ENCODE data around the gene BCL2L12. TPM values are rescaled to one million over a fixed set of nuclear protein-coding genes. Genes with fewer than 3 reads are reported as not detected.

Gene BCL2L12
- total RNA-seq, 2 experiments from 2014 or later = 63.4 to 64.6 TPM

GRCh38 chr19:49679771-49680413, 14.2 kb downstream of the BCL2L12 start:
- intact Hi-C loops (cut with micrococcal nuclease) = loop anchor here (5.0 kb wide), 2 partner anchors 38 to 88 kb away; partner anchors contain the start of genes PRR12, RRAS and SCAF1
- no peak for ATAC-seq
- TF ChIP-seq CTCF (IDR thresholded peaks at IDR 0.05) = no peak
- ChIA-PET POLR2A (interaction anchor here (0.6 to 3.1 kb wide), 3 partner anchors 10 to 84 kb away, joined by 3 to 23 read pairs (median 3); partner anchors contain the start of genes ADM5 and CPT1C), CTCF (interaction anchor here (0.7 to 1.4 kb wide), 4 partner anchors 8 to 173 kb away, joined by 4 to 5 read pairs (median 4); partner anchors contain the start of gene ADM5)
- Mint-ChIP-seq H3K27me3 (no peaks in the 10 kb centered on the region), H3K36me3 (ENCODE audit: low read depth) (peaks cover 38% of the 10 kb centered on the region), H3K4me3 (peak overlapping the region; percentile 98), H3K27ac (peak overlapping the region; percentile 81), H3K4me1 (ENCODE audit: low read depth) (peaks cover 30% of the 10 kb centered on the region), H3K9me3 (no peaks in the 10 kb centered on the region)
- peak; percentile 29 for DNase-seq

- Mint-ChIP-seq H3K36me3 (ENCODE audit: low read depth) (peaks cover 45% of the 10 kb centered on the region), H3K9me3 (no peaks in the 10 kb centered on the region), H3K27me3 (no peaks in the 10 kb centered on the region), H3K27ac (peak overlapping the region; percentile 81), H3K4me3 (peak overlapping the region; percentile 98), H3K4me1 (ENCODE audit: low read depth) (peaks cover 30% of the 10 kb centered on the region)
- DNase-seq = peak; percentile 96
- TF ChIP-seq CTCF (IDR thresholded peaks at IDR 0.05) = peak; percentile 97
- CTCF ChIA-PET = interaction anchor here (0.6 to 1.7 kb wide), 19 partner anchors 9 to 182 kb away, joined by 3 to 19 read pairs (median 4); partner anchors contain the start of genes ADM5, CPT1C and RRAS
- peak; percentile 21 for ATAC-seq
- intact Hi-C loops (cut with micrococcal nuclease) = no loop called here
- POLR2A ChIA-PET = interaction anchor here (0.7 to 1.3 kb wide), 4 partner anchors 11 to 168 kb away, joined by 3 to 5 read pairs (median 4); no protein-coding TSS in a partner anchor
These were observed 15.0 kb downstream of the BCL2L12 start for GRCh38 chr19:49680421-49681351.

- H3K27ac Mint-ChIP-seq = no peak overlapping the region
These were observed 16.1 kb downstream of the BCL2L12 start for GRCh38 chr19:49681830-49682229.

GRCh38 chr19:49682274-49682673, 16.5 kb downstream of the BCL2L12 start:
- peaks cover 26% of the 10 kb centered on the region for H3K4me1 Mint-ChIP-seq (ENCODE audit: low read depth)
- no peak for TF ChIP-seq CTCF (IDR thresholded peaks at IDR 0.05)
- ChIA-PET CTCF (no interaction called here), POLR2A (no interaction called here)
- DNase-seq = no peak
- H3K36me3 Mint-ChIP-seq (ENCODE audit: low read depth) = peaks cover 48% of the 10 kb centered on the region
- ATAC-seq = no peak
- H3K4me3 Mint-ChIP-seq = no peak overlapping the region
- no peak overlapping the region for H3K27ac Mint-ChIP-seq
- intact Hi-C loops (cut with micrococcal nuclease) = no loop called here
- no peaks in the 10 kb centered on the region for H3K27me3 Mint-ChIP-seq
- H3K9me3 Mint-ChIP-seq = no peaks in the 10 kb centered on the region

More at GRCh38 chr19:49681830-49682229, 16.1 kb downstream of the BCL2L12 start:
- no peak overlapping the region for H3K4me3 Mint-ChIP-seq
- intact Hi-C loops (cut with micrococcal nuclease) = no loop called here
- CTCF ChIA-PET = interaction anchor here (1.3 to 1.7 kb wide), 4 partner anchors 9 to 41 kb away, joined by 4 to 19 read pairs (median 8); partner anchors contain the start of genes ADM5, CPT1C and RRAS
- no peaks in the 10 kb centered on the region for H3K27me3 Mint-ChIP-seq
- no peak for DNase-seq
- TF ChIP-seq CTCF (IDR thresholded peaks at IDR 0.05) = no peak
- peaks cover 26% of the 10 kb centered on the region for H3K4me1 Mint-ChIP-seq (ENCODE audit: low read depth)
- POLR2A ChIA-PET = interaction anchor here (1.1 to 1.3 kb wide), 2 partner anchors 10 to 167 kb away, joined by 4 to 5 read pairs; no protein-coding TSS in a partner anchor
- H3K9me3 Mint-ChIP-seq = no peaks in the 10 kb centered on the region
- H3K36me3 Mint-ChIP-seq (ENCODE audit: low read depth) = peaks cover 47% of the 10 kb centered on the region
- no peak for ATAC-seq
